OCI-LY3 (cell line): ENCODE results near the gene VRK1.

Experiments used
- CTCF ChIP-seq: fragments of 200-600, 300-600 bp; sonication (generic); IDR thresholded peaks from 2 replicates; pipeline ENCODE4 v1.5.1; 2014; ENCODE audit warnings: antibody characterized with exemption, low read length, low read depth
- EZH2phosphoT487 ChIP-seq: fragments of 200-600 bp; shearing (Covaris generic); IDR thresholded peaks from 2 replicates; pipeline ENCODE4 v1.6.1; 2018; ENCODE audit warnings: antibody characterized with exemption, mixed run types, low read depth

GRCh38 chr14:96783043-96783914, 13.9 kb upstream of the VRK1 start:
- no peak for TF ChIP-seq CTCF
- TF ChIP-seq EZH2phosphoT487 = no peak
